HepG2 (cell line): ENCODE results near the gene FNIP2. TPM values are rescaled to one million over a fixed set of nuclear protein-coding genes. Genes with fewer than 3 reads are reported as not detected.
A peak's percentile ranks its signal among the peaks of the same experiment; 100 is the strongest.

Experiments
- DR1 ChIP-seq: sonication (generic); formaldehyde crosslinking; IDR thresholded peaks from 2 replicates; pipeline ENCODE4 v1.8.0; 2021; ENCODE audit warnings: mild to moderate bottlenecking, missing genetic modification reagents, inconsistent platforms
- DRAP1 ChIP-seq: IDR thresholded peaks from 2 replicates; pipeline ENCODE4 v1.6.1; 2016; ENCODE audit warnings: missing genetic modification reagents, missing compliant biosample characterization
- ETV6 ChIP-seq: sonication (generic); formaldehyde crosslinking; conservative IDR thresholded peaks from 2 replicates; pipeline ENCODE4 v1.4.0; 2020; ENCODE audit warnings: missing genetic modification reagents
- FOSL1 ChIP-seq: sonication (generic); formaldehyde crosslinking; IDR thresholded peaks from 2 replicates; pipeline ENCODE4 v1.9.0; 2021; ENCODE audit warnings: missing genetic modification reagents, borderline replicate concordance
- MAF1 ChIP-seq: sonication (generic); formaldehyde crosslinking; IDR thresholded peaks from 2 replicates; pipeline ENCODE4 v1.5.0; 2020; ENCODE audit warnings: missing genetic modification reagents, borderline replicate concordance
- NFRKB ChIP-seq: fragments of 450-650 bp; IDR thresholded peaks from 2 replicates; pipeline ENCODE4 v1.6.1; 2017
- PITX1 ChIP-seq: sonication (generic); formaldehyde crosslinking; IDR thresholded peaks from 2 replicates; pipeline ENCODE4 v1.5.1; 2020; ENCODE audit warnings: mild to moderate bottlenecking, missing genetic modification reagents
- POLR2A ChIP-seq, 2 experiments: IDR thresholded peaks; 2 replicates each; pipeline ENCODE4 v1.6.1; 2011; ENCODE audit warnings: low read depth in 2 of 2, low read length in 2 of 2, mild to moderate bottlenecking in 1 of 2, moderate library complexity in 1 of 2; ENCODE audit not compliant: insufficient read depth in 1 of 2
- SAP130 ChIP-seq: IDR thresholded peaks from 2 replicates; pipeline ENCODE4 v1.6.1; 2016; ENCODE audit warnings: low read depth
- SMARCC2 ChIP-seq: fragments of 450-650 bp; IDR thresholded peaks from 2 replicates; pipeline ENCODE4 v1.6.1; 2017; ENCODE audit warnings: antibody characterized with exemption, mild to moderate bottlenecking
- SP1 ChIP-seq, 2 experiments: fragments of 450-650 bp in 1 of 2; sonication (generic) in 1 of 2; formaldehyde crosslinking in 1 of 2; IDR thresholded peaks; 2 replicates each; pipeline versions ENCODE4 v1.4.0 to v1.6.1; 2016 to 2020; ENCODE audit warnings: missing genetic modification reagents in 1 of 2
- ZNF30 ChIP-seq: sonication (generic); formaldehyde crosslinking; IDR thresholded peaks from 2 replicates; pipeline ENCODE4 v1.5.0; 2020; ENCODE audit warnings: mild to moderate bottlenecking, missing genetic modification reagents
- ZNF343 ChIP-seq: sonication (generic); formaldehyde crosslinking; IDR thresholded peaks from 2 replicates; pipeline ENCODE4 v1.4.0; 2020; ENCODE audit warnings: mild to moderate bottlenecking, missing genetic modification reagents
- ZNF383 ChIP-seq: sonication (generic); formaldehyde crosslinking; IDR thresholded peaks from 2 replicates; pipeline ENCODE4 v1.4.0; 2020; ENCODE audit warnings: missing genetic modification reagents, mild to moderate bottlenecking, borderline replicate concordance
- ZNF430 ChIP-seq: sonication (generic); formaldehyde crosslinking; IDR thresholded peaks from 2 replicates; pipeline ENCODE4 v1.9.0; 2021; ENCODE audit warnings: mild to moderate bottlenecking, missing genetic modification reagents
- ZNF576 ChIP-seq: sonication (generic); formaldehyde crosslinking; IDR thresholded peaks from 2 replicates; pipeline ENCODE4 v1.4.0; 2020; ENCODE audit warnings: mild to moderate bottlenecking, missing genetic modification reagents
- ZNF678 ChIP-seq: sonication (generic); formaldehyde crosslinking; IDR thresholded peaks from 2 replicates; pipeline ENCODE4 v1.4.0; 2020; ENCODE audit warnings: mild to moderate bottlenecking, missing genetic modification reagents
- ZNF709 ChIP-seq: sonication (generic); formaldehyde crosslinking; IDR thresholded peaks from 2 replicates; pipeline ENCODE4 v1.5.0; 2020; ENCODE audit warnings: mild to moderate bottlenecking, missing genetic modification reagents
- polyA plus RNA-seq, 8 experiments: library from polyadenylated mRNA; depleted of rRNA in 3 of 8; stranded (reverse) in 7 of 8; unstranded in 1 of 8; fragments of >200 nt; fragmentation: Illumina TruSeq in 4 of 8; extraction: Trizol in 4 of 8; gene quantifications; 2 replicates each; pipeline versions ENCODE4 v1.2.1 to v1.2.3, GENCODE V29; 2011 to 2016; ENCODE audit warnings: low read depth in 4 of 8, missing spikeins in 1 of 8, mixed read lengths in 1 of 8; ENCODE audit not compliant: insufficient read depth in 1 of 8
- total RNA-seq, 5 experiments: library from RNA; depleted of rRNA; stranded (reverse); fragments of >200 nt; fragmentation: Illumina TruSeq; extraction: Trizol; gene quantifications; 2 replicates each; pipeline ENCODE4 v1.2.3, GENCODE V29; 2016; ENCODE audit warnings: low read depth in 1 of 5
- TF ChIP-seq, protein P1 (sequence below): sonication (generic); formaldehyde crosslinking; IDR thresholded peaks from 2 replicates; pipeline ENCODE4 v1.4.0; 2020; ENCODE audit warnings: mild to moderate bottlenecking, missing genetic modification reagents
- TF ChIP-seq, protein P2 (sequence below): sonication (generic); formaldehyde crosslinking; IDR thresholded peaks from 2 replicates; pipeline ENCODE4 v1.8.0; 2022; ENCODE audit warnings: low read depth, missing genetic modification reagents
- TF ChIP-seq, protein P3 (sequence below): sonication (generic); formaldehyde crosslinking; IDR thresholded peaks from 2 replicates; pipeline ENCODE4 v1.4.0; 2020; ENCODE audit warnings: missing genetic modification reagents, borderline replicate concordance

Gene FNIP2
- total and polyA plus RNA-seq, 2 of the 13 experiments (the other 11 are each of a cell fraction or from before 2014, with no cell fraction given) = 15.5 to 21.0 TPM

- peak; percentile 74; the same call in 1 of the 2 replicates for TF ChIP-seq PITX1 (CRISPR knock-in tag)
- no peak for TF ChIP-seq ZNF30 (CRISPR knock-in tag)
- peak; percentile 67; the same call in 1 of the 2 replicates for TF ChIP-seq MAF1
- peak; percentile 84 to 87 for TF ChIP-seq POLR2A (IDR thresholded peaks at IDR 0.05; ENCODE audit: insufficient read depth in 1 of 2, low read depth in 2 of 2, low read length in 2 of 2)
- TF ChIP-seq ZNF343 = peak; percentile 26; the same call in 1 of the 2 replicates
- peak; percentile 78 for TF ChIP-seq ZNF709 (CRISPR knock-in tag)
- no peak for TF ChIP-seq SP1 (IDR thresholded peaks at IDR 0.05)
- no peak; the same call in 1 of the 2 replicates for TF ChIP-seq SP1 (CRISPR knock-in tag; IDR thresholded peaks at IDR 0.05)
- no peak for TF ChIP-seq SMARCC2
- no peak for TF ChIP-seq ZNF383 (CRISPR knock-in tag)
- TF ChIP-seq, protein P1, sequence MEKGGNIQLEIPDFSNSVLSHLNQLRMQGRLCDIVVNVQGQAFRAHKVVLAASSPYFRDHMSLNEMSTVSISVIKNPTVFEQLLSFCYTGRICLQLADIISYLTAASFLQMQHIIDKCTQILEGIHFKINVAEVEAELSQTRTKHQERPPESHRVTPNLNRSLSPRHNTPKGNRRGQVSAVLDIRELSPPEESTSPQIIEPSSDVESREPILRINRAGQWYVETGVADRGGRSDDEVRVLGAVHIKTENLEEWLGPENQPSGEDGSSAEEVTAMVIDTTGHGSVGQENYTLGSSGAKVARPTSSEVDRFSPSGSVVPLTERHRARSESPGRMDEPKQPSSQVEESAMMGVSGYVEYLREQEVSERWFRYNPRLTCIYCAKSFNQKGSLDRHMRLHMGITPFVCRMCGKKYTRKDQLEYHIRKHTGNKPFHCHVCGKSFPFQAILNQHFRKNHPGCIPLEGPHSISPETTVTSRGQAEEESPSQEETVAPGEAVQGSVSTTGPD = peak; percentile 61; the same call in 1 of the 2 replicates
- no peak for TF ChIP-seq ZNF678 (CRISPR knock-in tag)
- no peak for TF ChIP-seq FOSL1 (CRISPR knock-in tag)
- peak; percentile 86; the same call in 1 of the 2 replicates for TF ChIP-seq ETV6 (CRISPR knock-in tag)
- peak; percentile 99 for TF ChIP-seq SAP130 (CRISPR knock-in tag)
- TF ChIP-seq, protein P2, sequence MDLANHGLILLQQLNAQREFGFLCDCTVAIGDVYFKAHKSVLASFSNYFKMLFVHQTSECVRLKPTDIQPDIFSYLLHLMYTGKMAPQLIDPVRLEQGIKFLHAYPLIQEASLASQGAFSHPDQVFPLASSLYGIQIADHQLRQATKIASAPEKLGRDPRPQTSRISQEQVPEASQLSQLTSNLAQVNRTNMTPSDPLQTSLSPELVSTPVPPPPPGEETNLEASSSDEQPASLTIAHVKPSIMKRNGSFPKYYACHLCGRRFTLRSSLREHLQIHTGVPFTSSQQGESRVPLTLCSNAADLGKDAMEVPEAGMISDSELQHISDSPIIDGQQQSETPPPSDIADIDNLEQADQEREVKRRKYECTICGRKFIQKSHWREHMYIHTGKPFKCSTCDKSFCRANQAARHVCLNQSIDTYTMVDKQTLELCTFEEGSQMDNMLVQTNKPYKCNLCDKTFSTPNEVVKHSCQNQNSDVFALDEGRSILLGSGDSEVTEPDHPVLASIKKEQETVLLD (CRISPR knock-in tag) = peak; percentile 51; the same call in 1 of the 2 replicates
- TF ChIP-seq, protein P3, sequence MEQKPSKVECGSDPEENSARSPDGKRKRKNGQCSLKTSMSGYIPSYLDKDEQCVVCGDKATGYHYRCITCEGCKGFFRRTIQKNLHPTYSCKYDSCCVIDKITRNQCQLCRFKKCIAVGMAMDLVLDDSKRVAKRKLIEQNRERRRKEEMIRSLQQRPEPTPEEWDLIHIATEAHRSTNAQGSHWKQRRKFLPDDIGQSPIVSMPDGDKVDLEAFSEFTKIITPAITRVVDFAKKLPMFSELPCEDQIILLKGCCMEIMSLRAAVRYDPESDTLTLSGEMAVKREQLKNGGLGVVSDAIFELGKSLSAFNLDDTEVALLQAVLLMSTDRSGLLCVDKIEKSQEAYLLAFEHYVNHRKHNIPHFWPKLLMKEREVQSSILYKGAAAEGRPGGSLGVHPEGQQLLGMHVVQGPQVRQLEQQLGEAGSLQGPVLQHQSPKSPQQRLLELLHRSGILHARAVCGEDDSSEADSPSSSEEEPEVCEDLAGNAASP (CRISPR knock-in tag) = peak; percentile 58; the same call in 1 of the 2 replicates
- TF ChIP-seq ZNF430 = peak; percentile 65
- TF ChIP-seq ZNF576 (CRISPR knock-in tag) = no peak
- TF ChIP-seq NFRKB = no peak
- peak; percentile 68 for TF ChIP-seq DRAP1 (CRISPR knock-in tag)
- peak; percentile 58; the same call in 1 of the 2 replicates for TF ChIP-seq DR1 (CRISPR knock-in tag)
Measured at GRCh38 chr4:158722917-158723793, 45.7 kb upstream of the FNIP2 start, which contains the start of gene PPID (continued).
